ENCODE measurements around the gene FOXD4L4.
"Not testable (repeated sequence)": the region's sequence is repeated elsewhere in the genome, so short reads cannot be mapped to it uniquely, and the experiment has no call there.

Gene FOXD4L4

DNA sequence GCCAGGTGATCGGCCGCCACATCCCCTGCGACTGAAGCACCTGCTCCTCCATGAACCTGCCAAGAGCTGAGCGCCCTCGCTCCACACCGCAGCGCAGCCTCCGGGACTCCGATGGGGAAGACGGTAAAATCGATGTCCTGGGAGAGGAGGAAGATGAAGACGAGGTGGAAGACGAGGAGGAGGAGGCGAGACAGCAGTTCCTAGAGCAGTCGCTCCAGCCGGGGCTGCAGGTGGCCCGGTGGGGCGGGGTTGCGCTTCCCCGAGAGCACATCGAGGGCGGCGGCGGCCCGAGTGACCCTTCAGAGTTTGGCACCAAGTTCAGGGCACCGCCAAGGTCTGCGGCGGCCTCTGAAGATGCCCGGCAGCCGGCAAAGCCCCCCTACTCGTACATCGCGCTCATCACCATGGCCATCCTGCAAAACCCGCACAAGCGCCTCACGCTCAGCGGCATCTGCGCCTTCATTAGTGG lies at the start of gene FOXD4L4:
Gene FOXD4L4 (plus strand): TSS at position 51 of the 469 bp plus-strand sequence. CDS start 0 bp downstream, at position 51.
- DNase-seq (ENCODE audit: low spot score): not testable (repeated sequence)

DNA sequence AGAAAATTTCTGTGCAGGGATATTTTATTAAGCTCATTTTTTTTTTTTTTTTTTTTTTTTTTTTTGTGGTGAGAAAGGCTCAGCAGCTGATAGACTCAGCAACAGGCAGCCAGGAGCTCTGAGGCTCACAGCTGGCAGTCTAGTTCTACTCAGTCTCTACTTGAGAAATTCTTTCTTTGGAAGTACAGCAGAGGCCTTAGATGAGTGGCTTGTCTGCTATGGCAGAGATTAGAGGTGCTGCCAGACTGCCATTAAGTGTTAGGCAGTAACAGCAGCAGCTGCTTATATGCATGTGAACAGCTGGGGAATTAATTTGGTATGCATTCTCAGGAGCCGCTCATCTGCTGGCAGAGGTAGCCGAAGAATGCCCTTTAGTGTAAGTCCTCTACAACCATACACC lies 33.4 kb upstream of the FOXD4L4 start:
- not testable (repeated sequence) for DNase-seq (ENCODE audit: low spot score)

DNA sequence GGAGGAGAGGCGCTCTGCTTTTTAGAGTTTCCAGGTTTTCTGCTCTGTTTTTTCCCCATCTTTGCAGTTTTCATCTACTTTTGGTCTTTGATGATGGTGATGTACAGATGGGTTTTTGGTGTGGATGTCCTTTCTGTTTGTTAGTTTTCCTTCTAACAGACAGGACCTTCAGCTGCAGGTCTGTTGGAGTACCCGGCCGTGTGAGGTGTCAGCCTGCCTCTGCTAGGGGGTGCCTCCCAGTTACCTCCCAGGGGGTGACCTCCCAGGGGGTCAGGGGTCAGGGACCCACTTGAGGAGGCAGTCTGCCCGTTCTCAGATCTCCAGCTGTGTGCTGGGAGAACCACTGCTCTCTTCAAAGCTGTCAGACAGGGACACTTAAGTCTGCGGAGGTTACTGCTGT lies 22.5 kb upstream of the FOXD4L4 start:
- not testable (repeated sequence) for DNase-seq (ENCODE audit: low spot score)

DNA sequence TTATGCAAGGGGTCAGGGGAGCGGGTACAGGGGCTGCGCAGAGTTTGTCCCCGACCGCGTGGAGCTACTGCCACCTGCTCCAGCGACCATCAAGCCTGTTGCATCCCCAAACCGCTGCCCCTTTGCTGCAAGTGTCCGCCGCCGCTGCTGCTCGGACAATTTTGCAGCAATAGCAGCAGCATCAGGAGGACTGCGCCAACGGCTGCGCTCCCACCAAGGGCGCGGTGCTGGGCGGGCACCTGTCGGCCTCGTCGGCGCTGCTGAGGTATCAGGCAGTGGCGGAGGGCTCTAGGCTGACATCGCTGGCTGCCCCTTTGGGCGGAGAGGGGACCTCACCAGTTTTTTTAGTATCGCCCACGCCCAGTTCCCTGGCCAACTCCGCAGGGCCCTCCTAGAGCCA lies 1.2 kb downstream of the FOXD4L4 start:
- DNase-seq (ENCODE audit: low spot score): not testable (repeated sequence)
